ENCODE results near the gene C2orf66. TPM values are rescaled to one million over a fixed set of nuclear protein-coding genes. Genes with fewer than 3 reads are reported as not detected.

Gene C2orf66
- total and polyA plus RNA-seq, 2 of the 4 experiments (the other 2 are of a cell fraction), result 0.27 TPM; not detected in 1

GRCh38 chr2:196840171-196840570 is 31.0 kb upstream of the C2orf66 start:
- H3K4me2 ChIP-seq (ENCODE audit: low read depth, low read length), result no peak overlapping the region
- no peaks in the 10 kb centered on the region for H3K79me1 ChIP-seq (ENCODE audit: low read depth in 1 of 2, low read length in 2 of 2)
- no peak overlapping the region for H3K14ac ChIP-seq (replicated peaks; ENCODE audit: low read depth, low read length)
- no CpG with 5 or more reads among the region's 2 CpGs for WGBS, 2 experiments (ENCODE audit: extremely low coverage in 2 of 2, insufficient read length in 1 of 2)
- no peaks in the 10 kb centered on the region for H4K20me1 ChIP-seq (ENCODE audit: insufficient read depth, low read length)
- no peak overlapping the region for H3K23ac ChIP-seq (ENCODE audit: low read depth, low read length)
- H3K4me1 ChIP-seq (ENCODE audit: control insufficient read depth, insufficient read depth, low read length), result peaks cover 3% of the 10 kb centered on the region; the same call in 1 of the 2 replicates
- no peak overlapping the region for H3K4me3 ChIP-seq (ENCODE audit: insufficient read depth, low read depth, low read length)
- H2AK5ac ChIP-seq (ENCODE audit: low read depth, low read length), result no peak overlapping the region
- no peak overlapping the region for H3K56ac ChIP-seq (ENCODE audit: extremely low read depth, insufficient read depth, low read length)
- TF ChIP-seq CTCF (conservative IDR thresholded peaks at IDR 0.05; ENCODE audit: low read depth, low read length) (no peak), ELK1 (IDR thresholded peaks at IDR 0.05; ENCODE audit: borderline replicate concordance, low read depth, low read length) (no peak), BHLHE40 (IDR thresholded peaks at IDR 0.05; ENCODE audit: low read depth, low read length) (no peak), RAD21 (IDR thresholded peaks at IDR 0.05; ENCODE audit: low read length) (no peak), NFE2L2 (IDR thresholded peaks at IDR 0.05; ENCODE audit: low read depth, low read length) (no peak), RCOR1 (IDR thresholded peaks at IDR 0.05; ENCODE audit: insufficient replicate concordance, low read length) (no peak)
- no peak overlapping the region for H3K27ac ChIP-seq (ENCODE audit: insufficient read depth, low read length)
- 0 out of 2 replicates have a peak, but pooled peaks cover 2% of the 10 kb centered on the region for H3K9me1 ChIP-seq (ENCODE audit: insufficient read depth, low read length)
- no peak overlapping the region for H3K18ac ChIP-seq (ENCODE audit: low read depth, low read length)
- DNase-seq, result no peak
- H3K36me3 ChIP-seq (ENCODE audit: control insufficient read depth, insufficient read depth, low read length), result no peaks in the 10 kb centered on the region
- H4K8ac ChIP-seq (ENCODE audit: low read depth in 2 of 2, low read length in 2 of 2), result no peak overlapping the region
- in situ Hi-C loops (cut with MboI; ENCODE audit: low sequenced_read_pairs), result no loop called here
- BruUV-seq (replicated peaks), result no TSS peak
- intact Hi-C loops (cut with micrococcal nuclease), result no loop called here
- H3K9ac ChIP-seq (ENCODE audit: low read depth, low read length), result no peak overlapping the region
- dilution Hi-C loops (cut with HindIII; ENCODE audit: low sequenced_read_pairs, unreplicated experiment), result no loop called here
- ATAC-seq (ENCODE audit: low read depth), result no peak
- CTCF ChIA-PET, result interaction anchor here (1.2 kb wide), 1 partner anchor 23 kb away, joined by 3 read pairs; no protein-coding TSS in a partner anchor
- H2BK15ac ChIP-seq (ENCODE audit: low read depth, low read length), result no peak overlapping the region
- no peak overlapping the region for H2AFZ ChIP-seq (replicated peaks; ENCODE audit: low read length, poor library complexity)
- no peaks in the 10 kb centered on the region for H3K27me3 ChIP-seq (ENCODE audit: control insufficient read depth, insufficient read depth, low read length)
- H3K4ac ChIP-seq (ENCODE audit: low read depth, low read length), result no peak overlapping the region
- H4K5ac ChIP-seq (ENCODE audit: low read depth, low read length), result no peak overlapping the region
- POLR2A ChIA-PET (ENCODE audit: unreplicated experiment), result no interaction called here
- H2BK120ac ChIP-seq (ENCODE audit: low read depth, low read length), result no peak overlapping the region
- H2AK9ac ChIP-seq (replicated peaks; ENCODE audit: low read depth, low read length, poor library complexity), result no peak overlapping the region
- H4K91ac ChIP-seq (ENCODE audit: insufficient read depth, low read depth, low read length), result no peak overlapping the region
- H3K9me3 ChIP-seq (ENCODE audit: control insufficient read depth, insufficient read depth, low read length), result no peaks in the 10 kb centered on the region
- H2BK20ac ChIP-seq (ENCODE audit: low read depth, low read length), result no peak overlapping the region
- H2BK5ac ChIP-seq (ENCODE audit: low read depth, low read length, poor library complexity, severe bottlenecking), result no peak overlapping the region

Measured in IMR-90 (cell line).